DND-41 (cell line): ENCODE results near the gene P4HB.
A peak's percentile ranks its signal among the peaks of the same experiment; 100 is the strongest.

ENCODE experiments used
- ATAC-seq: fragments of 200-7000 bp; cut with Tn5 transposase; 3 replicates; pipeline ENCODE4 v1.9.1; 2021; ENCODE audit warnings: low read depth; ENCODE audit not compliant: insufficient read depth
- DNase-seq: peaks from one replicate; pipeline ENCODE4 v3.0.0-alpha.2; 2020
- H2AFZ ChIP-seq: 2 replicates; pipeline ENCODE4 v1.6.0; 2012; ENCODE audit warnings: low read depth, low read length
- H3K27ac ChIP-seq: 2 replicates; pipeline ENCODE4 v1.5.1; 2012; ENCODE audit warnings: low read length, inconsistent platforms
- H3K27me3 ChIP-seq: fragments of 200-600 bp; sonication (generic); 2 replicates; pipeline ENCODE4 v1.6.0; 2012; ENCODE audit warnings: low read length, mild to moderate bottlenecking, inconsistent platforms; ENCODE audit not compliant: insufficient read depth, poor library complexity
- H3K36me3 ChIP-seq: 2 replicates; pipeline ENCODE4 v1.5.1; 2012; ENCODE audit warnings: low read length, inconsistent platforms; ENCODE audit not compliant: insufficient read depth
- H3K4me1 ChIP-seq: 2 replicates; pipeline ENCODE4 v1.5.1; 2012; ENCODE audit warnings: mild to moderate bottlenecking, low read length; ENCODE audit not compliant: insufficient read depth
- H3K4me2 ChIP-seq: 2 replicates; pipeline ENCODE4 v1.6.0; 2012; ENCODE audit warnings: mild to moderate bottlenecking, moderate library complexity, low read length, inconsistent platforms; ENCODE audit not compliant: insufficient read depth
- H3K4me3 ChIP-seq, 2 experiments: fragments of 200-600 bp in 1 of 2; shearing (Covaris generic) in 1 of 2; 2 replicates each; pipeline ENCODE4 v1.5.1; 2012 to 2016; ENCODE audit warnings: inconsistent platforms in 2 of 2, low read length in 2 of 2, mild to moderate bottlenecking in 2 of 2, low read depth in 1 of 2, moderate library complexity in 1 of 2
- H3K79me2 ChIP-seq: 2 replicates; pipeline ENCODE4 v1.6.0; 2012; ENCODE audit warnings: low read length, inconsistent platforms; ENCODE audit not compliant: insufficient read depth
- H3K9ac ChIP-seq: 2 replicates; pipeline ENCODE4 v1.6.0; 2012; ENCODE audit warnings: low read depth, mild to moderate bottlenecking, inconsistent platforms, low read length, moderate library complexity
- H3K9me3 ChIP-seq: 2 replicates; pipeline ENCODE4 v1.5.1; 2012; ENCODE audit warnings: low read length, moderate library complexity, mild to moderate bottlenecking, inconsistent platforms; ENCODE audit not compliant: insufficient read depth, severe bottlenecking
- H4K20me1 ChIP-seq: 2 replicates; pipeline ENCODE4 v1.6.0; 2012; ENCODE audit warnings: low read length; ENCODE audit not compliant: insufficient read depth
- CTCF ChIP-seq: IDR thresholded peaks from 2 replicates; pipeline ENCODE4 v1.5.1; 2012; ENCODE audit warnings: borderline replicate concordance, low read length, moderate library complexity, mild to moderate bottlenecking; ENCODE audit not compliant: poor library complexity, severe bottlenecking; ENCODE audit errors: extremely low read depth
- EZH2 ChIP-seq: IDR thresholded peaks from 3 replicates; pipeline ENCODE4 v1.6.1; 2012; ENCODE audit warnings: borderline replicate concordance, low read depth, mild to moderate bottlenecking, moderate library complexity, low read length, inconsistent platforms; ENCODE audit not compliant: severe bottlenecking

Gene P4HB

DNA sequence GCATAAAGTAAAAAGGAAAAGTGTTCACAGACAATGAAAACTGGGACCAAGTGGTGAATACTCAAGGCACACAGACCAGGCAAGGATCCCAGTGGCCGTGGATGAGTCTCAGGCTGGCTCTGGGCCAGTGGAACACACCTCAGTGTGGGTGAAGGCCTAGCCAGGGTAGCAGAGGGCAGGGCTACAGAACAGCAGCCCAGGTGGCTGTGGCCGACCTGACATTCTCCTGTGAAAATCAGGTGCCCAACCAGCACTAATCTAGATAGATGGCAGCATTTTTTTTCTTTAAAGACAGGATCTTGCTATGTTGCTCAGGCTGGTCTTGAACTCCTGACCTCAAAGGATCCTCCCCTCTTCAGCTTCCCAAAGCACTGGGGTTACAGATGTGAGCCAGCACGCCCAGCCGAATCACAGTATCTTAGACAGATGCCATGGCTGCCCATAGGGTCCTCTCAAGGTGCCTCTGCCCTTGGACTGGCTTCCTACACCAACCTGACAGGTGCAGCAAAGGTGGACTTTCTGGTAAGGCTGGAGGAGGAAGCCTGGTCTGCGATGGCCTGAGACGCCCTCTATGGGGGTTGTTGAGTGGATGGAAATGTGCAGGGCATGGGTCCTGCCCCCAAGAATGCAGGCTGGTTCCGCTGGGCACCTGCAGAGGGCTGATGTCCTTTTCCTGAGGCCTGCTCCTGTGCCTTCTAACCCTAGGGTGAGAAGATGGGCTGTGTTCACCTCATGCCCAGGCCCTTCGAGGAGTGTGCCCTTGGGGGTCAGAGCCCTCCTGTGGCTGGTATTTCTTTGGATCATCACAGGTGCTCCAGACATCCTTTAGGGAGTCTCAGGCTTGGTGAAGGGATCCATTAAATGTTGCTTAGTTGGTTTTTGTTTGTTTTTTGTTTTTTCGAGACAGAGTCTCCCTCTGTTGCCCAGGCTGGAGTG lies 3.8 kb upstream of the P4HB start:
- H3K27ac ChIP-seq, result 0 out of 2 replicates have a peak overlapping the region, but pooled peaks have one; percentile 11
- 0 out of 4 replicates have a peak overlapping the region, but pooled peaks of 1 of the 2 experiments have one; percentile 6 for H3K4me3 ChIP-seq
- DNase-seq, result no peak
- peaks cover 60% of the 10 kb centered on the region for H4K20me1 ChIP-seq
- H2AFZ ChIP-seq, result no peak overlapping the region
- peaks cover 45% of the 10 kb centered on the region for H3K4me1 ChIP-seq
- peak overlapping the region; percentile 13; the same call in 1 of the 2 replicates for H3K9ac ChIP-seq
- no peak for ATAC-seq
- H3K27me3 ChIP-seq, result peaks cover 3% of the 10 kb centered on the region
- H3K9me3 ChIP-seq, result no peaks in the 10 kb centered on the region
- H3K4me2 ChIP-seq, result no peak overlapping the region
- peaks cover 64% of the 10 kb centered on the region for H3K79me2 ChIP-seq
- peak; percentile 2 for TF ChIP-seq CTCF
- no peak for TF ChIP-seq EZH2
- H3K36me3 ChIP-seq, result peaks cover 63% of the 10 kb centered on the region

DNA sequence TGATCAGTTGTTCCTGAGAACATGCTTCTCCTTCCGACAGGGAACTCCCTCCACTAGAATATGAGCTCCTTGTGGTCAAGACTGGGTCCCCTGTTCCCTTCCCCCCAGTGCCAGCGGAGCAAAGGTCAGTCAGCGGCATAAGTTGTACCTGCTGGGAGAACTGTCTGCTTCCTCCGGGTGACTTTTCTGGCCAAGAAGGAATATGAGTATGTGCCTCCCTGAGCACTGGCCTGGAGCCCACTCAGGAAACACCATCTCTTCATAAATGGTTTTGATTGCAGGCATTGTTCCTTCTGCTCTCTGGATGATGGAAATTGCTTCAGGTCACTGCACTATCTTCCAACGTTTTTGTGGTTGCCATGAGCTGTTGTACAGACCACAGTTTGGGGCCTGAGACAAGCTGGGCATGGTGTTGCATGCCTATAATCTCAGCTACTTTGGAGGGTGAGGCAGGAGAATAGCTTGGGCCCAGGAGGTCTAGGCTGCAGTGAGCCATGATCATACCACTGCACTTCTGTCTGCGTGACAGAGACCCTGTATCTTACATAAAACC lies 2.9 kb upstream of the P4HB start:
- Histone ChIP-seq H3K9me3 (no peaks in the 10 kb centered on the region), H3K4me3 (no peak overlapping the region), H3K79me2 (peaks cover 64% of the 10 kb centered on the region), H3K9ac (peak overlapping the region; percentile 14; the same call in 1 of the 2 replicates), H3K27ac (no peak overlapping the region), H3K4me2 (peak overlapping the region; percentile 75; the same call in 1 of the 2 replicates), H4K20me1 (peaks cover 61% of the 10 kb centered on the region), H3K4me1 (peaks cover 47% of the 10 kb centered on the region), H3K36me3 (peaks cover 63% of the 10 kb centered on the region), H3K27me3 (peaks cover 3% of the 10 kb centered on the region), H2AFZ (no peak overlapping the region)
- ATAC-seq, result no peak
- DNase-seq, result no peak
- TF ChIP-seq CTCF, result no peak
- no peak for TF ChIP-seq EZH2

GRCh38 chr17:81860756-81861568 lies 627 bp upstream of the P4HB start:
- Histone ChIP-seq H3K4me3 (peak overlapping the region; percentile 77 to 91), H4K20me1 (peaks cover 47% of the 10 kb centered on the region), H3K79me2 (peaks cover 78% of the 10 kb centered on the region), H3K4me2 (peak overlapping the region; percentile 75), H3K9ac (peak overlapping the region; percentile 82), H3K36me3 (peaks cover 66% of the 10 kb centered on the region), H3K27me3 (peaks cover 3% of the 10 kb centered on the region), H3K27ac (peak overlapping the region; percentile 93), H3K4me1 (peaks cover 54% of the 10 kb centered on the region), H3K9me3 (no peaks in the 10 kb centered on the region), H2AFZ (peak overlapping the region; percentile 94)
- ATAC-seq, result peak; percentile 89
- peak; percentile 100 for DNase-seq
- TF ChIP-seq CTCF, result no peak
- peak; percentile 100 for TF ChIP-seq EZH2
